HAP-1 (cell line): ENCODE results near the gene CASTOR2.
A peak's percentile ranks its signal among the peaks of the same experiment; 100 is the strongest.
"Not testable (repeated sequence)": the region's sequence is repeated elsewhere in the genome, so short reads cannot be mapped to it uniquely, and the experiment has no call there.

Source experiments
- DNase-seq, 2 experiments: peaks; one replicate each; pipeline ENCODE4 v3.0.0-alpha.2; 2016 to 2020; ENCODE audit warnings: low spot score in 2 of 2
- H3K27me3 ChIP-seq: fragments of 250-450 bp; sonication (Bioruptor Pico); 2 replicates; pipeline ENCODE4 v1.5.1; 2020; ENCODE audit warnings: low read depth, mild to moderate bottlenecking, moderate library complexity
- H3K36me3 ChIP-seq: fragments of 250-450 bp; sonication (Bioruptor Pico); replicated peaks from 2 replicates; pipeline ENCODE4 v1.5.1; 2020; ENCODE audit warnings: mild to moderate bottlenecking
- H3K4me1 ChIP-seq: fragments of 250-450 bp; sonication (Bioruptor Pico); 2 replicates; pipeline ENCODE4 v1.5.1; 2020; ENCODE audit warnings: mild to moderate bottlenecking
- H3K4me3 ChIP-seq: fragments of 250-450 bp; sonication (Bioruptor Pico); 2 replicates; pipeline ENCODE4 v1.5.1; 2020; ENCODE audit warnings: mild to moderate bottlenecking, moderate library complexity
- H3K9me3 ChIP-seq: fragments of 250-450 bp; sonication (Bioruptor Pico); 2 replicates; pipeline ENCODE4 v1.5.1; 2020; ENCODE audit warnings: mild to moderate bottlenecking, moderate library complexity
- in situ Hi-C: fragments of 300-500 bp; cut with MboI; formaldehyde crosslinking; loops from 3 replicates; pipeline ENCODE4 v1.14.3; 2020; ENCODE audit warnings: low sequenced_read_pairs, inconsistent platforms, mixed read lengths

CASTOR2 gene

GRCh38 chr7:74964511-74965119 lies at the start of gene CASTOR2:
Gene CASTOR2, plus strand, starts transcription at chr7:74964705. Its CDS starts 281 bp downstream, at chr7:74964986.
- H3K4me3 ChIP-seq, result peak within 1 kb of the TSS; percentile 26
- in situ Hi-C loops, H3K9me3 ChIP-seq, H3K36me3 ChIP-seq, H3K27me3 ChIP-seq, H3K4me1 ChIP-seq: not testable (repeated sequence)
- peak in 1 of 2 experiments; percentile 68 for DNase-seq

GRCh38 chr7:74922321-74922890 lies 42.1 kb upstream of the CASTOR2 start:
- DNase-seq, H3K4me3 ChIP-seq, in situ Hi-C loops, H3K4me1 ChIP-seq, H3K27me3 ChIP-seq, H3K9me3 ChIP-seq, H3K36me3 ChIP-seq: not testable (repeated sequence)

- in situ Hi-C loops, DNase-seq, H3K4me1 ChIP-seq: not testable (repeated sequence)
Measured at GRCh38 chr7:74923644-74924043, 40.9 kb upstream of the CASTOR2 start.

DNA sequence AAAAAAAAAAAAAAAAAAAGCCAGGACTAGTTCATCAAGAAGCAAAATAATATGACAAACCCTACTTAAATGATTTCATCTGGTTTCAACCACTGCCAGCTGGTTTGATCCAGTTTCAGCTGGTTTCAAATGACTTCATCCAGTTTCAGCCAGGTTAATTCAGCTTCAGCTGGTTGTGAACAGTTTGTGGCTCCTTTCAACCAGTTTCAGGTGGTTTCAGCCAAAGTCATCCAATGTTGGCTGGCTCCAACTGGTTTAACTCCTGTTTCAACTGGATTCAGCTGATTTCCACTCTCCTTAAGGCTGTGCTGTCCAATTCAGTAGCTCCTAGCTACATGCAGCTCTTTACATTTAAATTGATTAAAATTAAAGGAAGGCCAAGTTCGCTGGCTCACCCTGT lies 37.5 kb upstream of the CASTOR2 start:
- H3K27me3 ChIP-seq, DNase-seq, H3K36me3 ChIP-seq, H3K9me3 ChIP-seq, H3K4me3 ChIP-seq, in situ Hi-C loops, H3K4me1 ChIP-seq: not testable (repeated sequence)

More at GRCh38 chr7:74923644-74924043, 40.9 kb upstream of the CASTOR2 start:
- not testable (repeated sequence) for H3K36me3 ChIP-seq, H3K27me3 ChIP-seq, H3K4me3 ChIP-seq, H3K9me3 ChIP-seq

- DNase-seq, H3K36me3 ChIP-seq, H3K4me3 ChIP-seq, H3K27me3 ChIP-seq, H3K4me1 ChIP-seq, H3K9me3 ChIP-seq, in situ Hi-C loops: not testable (repeated sequence)
Measured at GRCh38 chr7:74931563-74932328, 32.8 kb upstream of the CASTOR2 start.

DNA sequence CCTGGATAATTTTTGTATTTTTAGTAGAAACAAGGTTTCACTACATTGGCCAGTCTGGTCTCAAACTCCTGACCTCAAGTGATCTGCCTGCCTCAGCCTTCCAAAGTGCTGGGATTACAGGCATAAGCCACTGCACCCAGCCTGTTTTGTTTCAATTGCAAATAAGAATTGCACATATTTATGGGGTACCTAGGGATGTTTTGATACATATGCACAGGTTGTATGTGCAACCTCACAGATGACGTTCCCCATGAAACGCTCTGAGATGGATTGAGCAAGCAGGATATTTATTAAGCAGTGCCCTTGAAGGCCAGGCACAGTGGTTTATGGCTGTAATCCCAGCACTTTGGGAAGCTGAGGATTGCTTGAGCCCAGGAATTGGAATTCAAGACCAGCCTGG lies 25.1 kb upstream of the CASTOR2 start:
- H3K9me3 ChIP-seq, H3K36me3 ChIP-seq, H3K27me3 ChIP-seq, DNase-seq, H3K4me1 ChIP-seq, H3K4me3 ChIP-seq, in situ Hi-C loops: not testable (repeated sequence)

DNA sequence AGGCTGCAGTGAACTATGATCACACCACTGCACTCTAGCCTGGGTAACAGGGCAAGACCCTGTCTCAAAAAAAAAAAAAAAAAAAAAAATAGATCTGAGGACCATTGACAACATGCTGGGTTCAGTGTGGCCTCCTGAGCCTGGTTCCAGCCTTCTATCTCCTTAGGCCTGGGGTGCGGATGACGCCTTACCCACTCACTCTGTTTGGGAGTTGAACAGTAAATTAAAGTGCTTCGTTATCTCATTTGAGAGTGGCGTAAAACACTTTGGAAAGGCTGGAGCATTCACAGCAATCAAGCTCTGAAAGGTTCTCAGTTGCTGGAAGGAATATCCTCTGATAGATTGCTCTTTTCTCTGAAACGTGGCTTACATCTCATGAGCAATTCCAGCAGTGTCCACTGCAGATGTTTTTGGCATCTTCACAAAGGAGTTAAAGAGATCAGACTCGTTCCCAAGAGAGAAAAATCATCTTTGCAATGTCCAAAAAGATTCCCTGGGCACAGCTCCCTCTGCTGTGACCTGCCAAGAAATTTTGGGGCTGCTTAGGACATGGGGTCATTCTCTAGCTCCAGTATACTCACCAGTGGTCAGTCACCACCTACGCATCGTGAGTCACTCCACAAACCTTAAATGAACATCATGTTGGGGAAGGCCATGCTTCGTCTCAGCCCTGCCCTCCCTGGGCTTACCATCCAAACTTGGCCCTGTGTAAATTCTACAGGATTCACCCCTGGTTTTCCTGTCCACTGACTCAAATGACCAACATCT lies 23.0 kb upstream of the CASTOR2 start:
- H3K4me3 ChIP-seq, in situ Hi-C loops, H3K27me3 ChIP-seq, DNase-seq, H3K4me1 ChIP-seq, H3K9me3 ChIP-seq, H3K36me3 ChIP-seq: not testable (repeated sequence)

DNA sequence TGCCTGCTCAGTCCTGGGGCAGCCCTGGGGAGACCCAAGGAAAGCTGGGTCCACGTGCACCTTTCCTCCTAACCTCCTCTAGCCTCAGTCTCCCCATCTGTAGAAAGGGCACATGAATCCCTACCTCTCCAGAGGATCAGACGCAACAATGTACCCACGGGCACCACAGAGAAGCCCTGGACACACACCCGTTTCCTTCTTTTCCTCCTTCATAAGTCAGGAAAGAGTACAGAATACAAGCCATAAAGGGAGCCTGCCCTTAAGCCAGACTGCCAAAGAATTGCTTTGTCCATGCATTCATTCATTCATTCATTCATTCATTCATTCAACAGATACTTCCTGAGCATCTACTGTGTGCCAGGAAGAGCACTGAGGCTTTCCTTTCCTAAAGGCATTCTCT lies 20.6 kb upstream of the CASTOR2 start:
- in situ Hi-C loops, H3K36me3 ChIP-seq, DNase-seq, H3K4me3 ChIP-seq, H3K27me3 ChIP-seq, H3K9me3 ChIP-seq, H3K4me1 ChIP-seq: not testable (repeated sequence)

GRCh38 chr7:74947741-74948140 lies 16.8 kb upstream of the CASTOR2 start:
- in situ Hi-C loops, H3K36me3 ChIP-seq, H3K4me3 ChIP-seq, H3K9me3 ChIP-seq, DNase-seq, H3K4me1 ChIP-seq, H3K27me3 ChIP-seq: not testable (repeated sequence)

DNA sequence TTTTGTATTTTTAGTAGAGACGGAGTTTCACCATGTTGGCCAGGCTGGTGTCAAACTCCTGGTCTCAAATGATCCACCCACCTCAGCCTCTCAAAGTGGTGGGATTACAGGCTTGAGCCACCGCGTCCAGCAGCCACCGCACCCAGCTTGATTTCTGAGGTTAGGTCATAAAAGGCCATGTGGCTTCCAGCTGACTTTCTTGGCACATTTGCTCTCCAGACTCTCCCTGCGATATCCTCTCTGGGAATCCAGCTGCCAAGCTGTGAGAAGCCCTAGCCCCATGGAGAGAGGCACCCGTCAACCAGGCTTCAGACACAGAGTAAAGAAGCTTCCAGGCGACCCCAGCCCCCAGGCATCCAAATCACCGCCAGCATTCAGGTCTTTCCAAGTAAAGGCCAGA lies 10.7 kb upstream of the CASTOR2 start:
- H3K9me3 ChIP-seq, H3K4me3 ChIP-seq, H3K4me1 ChIP-seq, H3K27me3 ChIP-seq, DNase-seq, H3K36me3 ChIP-seq, in situ Hi-C loops: not testable (repeated sequence)

- in situ Hi-C loops, H3K4me3 ChIP-seq, H3K9me3 ChIP-seq, H3K36me3 ChIP-seq, H3K4me1 ChIP-seq, H3K27me3 ChIP-seq, DNase-seq: not testable (repeated sequence)
Measured at GRCh38 chr7:74958328-74958727, 6.2 kb upstream of the CASTOR2 start.

GRCh38 chr7:74963704-74964510 lies 598 bp upstream of the CASTOR2 start:
- H3K36me3 ChIP-seq, H3K4me1 ChIP-seq, DNase-seq, H3K9me3 ChIP-seq, in situ Hi-C loops, H3K27me3 ChIP-seq: not testable (repeated sequence)
- H3K4me3 ChIP-seq, result peak overlapping the region; percentile 26

GRCh38 chr7:74966208-74966854 lies 1.8 kb downstream of the CASTOR2 start:
- in situ Hi-C loops, H3K4me1 ChIP-seq, DNase-seq, H3K36me3 ChIP-seq, H3K9me3 ChIP-seq, H3K4me3 ChIP-seq, H3K27me3 ChIP-seq: not testable (repeated sequence)
